H1 (cell line): ENCODE measurements around the gene SEMA3E. TPM values are rescaled to one million over a fixed set of nuclear protein-coding genes. Genes with fewer than 3 reads are reported as not detected.

Experiments
- CTCF ChIA-PET: fragments of 300-600 bp; sonication (Branson Sonifier 250); formaldehyde crosslinking; loops from one replicate; lab custom pipeline; 2021; ENCODE audit not compliant: partially characterized antibody; lab: Charles Lee
- POLR2A ChIA-PET: fragments of 300-600 bp; sonication (Branson Sonifier 250); formaldehyde crosslinking; loops from one replicate; lab custom pipeline; 2021; ENCODE audit warnings: inconsistent platforms; ENCODE audit not compliant: partially characterized antibody; lab: Charles Lee
- DNase-seq, 2 experiments: peaks; one replicate each; pipeline versions ENCODE4 v3.0.0 to v3.0.0-alpha.2; 2010 to 2022; ENCODE audit warnings: low spot score in 2 of 2, low read depth in 1 of 2, mixed read lengths in 1 of 2
- FAIRE-seq: peaks from 2 replicates; lab custom pipeline; 2011; peaks lifted over from hg19 to GRCh38; lab: Jason Lieb, UNC
- H2AFZ ChIP-seq: 2 replicates; pipeline ENCODE4 v1.8.1; 2012; ENCODE audit warnings: low read length, inconsistent platforms
- H2AK5ac ChIP-seq: 2 replicates; pipeline ENCODE4 v1.6.1; 2013; ENCODE audit warnings: low read depth, low read length
- H2BK120ac ChIP-seq: replicated peaks from 2 replicates; pipeline ENCODE3; 2013; ENCODE audit warnings: low read depth, low read length, inconsistent platforms
- H2BK12ac ChIP-seq: 2 replicates; pipeline ENCODE4 v1.6.1; 2013; ENCODE audit warnings: low read depth, low read length
- H2BK15ac ChIP-seq: 2 replicates; pipeline ENCODE4 v1.6.1; 2013; ENCODE audit warnings: low read length
- H2BK20ac ChIP-seq: 2 replicates; pipeline ENCODE4 v1.6.1; 2013; ENCODE audit warnings: low read length
- H2BK5ac ChIP-seq: 2 replicates; pipeline ENCODE4 v1.6.1; 2013; ENCODE audit warnings: low read depth, low read length
- H3K14ac ChIP-seq: 2 replicates; pipeline ENCODE4 v1.6.1; 2013; ENCODE audit warnings: inconsistent platforms; ENCODE audit not compliant: insufficient read length
- H3K18ac ChIP-seq: 2 replicates; pipeline ENCODE4 v1.6.1; 2013; ENCODE audit warnings: low read length; ENCODE audit errors: extremely low read depth
- H3K23ac ChIP-seq: 2 replicates; pipeline ENCODE4 v1.6.1; 2013; ENCODE audit warnings: inconsistent platforms; ENCODE audit not compliant: insufficient read length
- H3K23me2 ChIP-seq: 2 replicates; pipeline ENCODE4 v1.6.1; 2013; ENCODE audit warnings: low read depth, low read length
- H3K27ac ChIP-seq: 2 replicates; pipeline ENCODE4 v1.6.1; 2011; ENCODE audit warnings: low read depth, low read length, inconsistent platforms
- H3K27me3 ChIP-seq, 4 experiments: replicated peaks in 1 of 4; 1 replicate in 1 of 4; 2 replicates in 3 of 4; pipeline versions ENCODE4 v1.6.1 to v1.8.1; 2011 to 2013; ENCODE audit warnings: low read length in 3 of 4, mild to moderate bottlenecking in 3 of 4, inconsistent platforms in 2 of 4, mixed read lengths in 2 of 4, moderate library complexity in 1 of 4; ENCODE audit not compliant: control insufficient read depth in 3 of 4, insufficient read depth in 3 of 4; ENCODE audit errors: extremely low read depth in 1 of 4
- H3K36me3 ChIP-seq, 4 experiments: 2 replicates each; pipeline versions ENCODE4 v1.6.1 to v1.8.1; 2011 to 2013; ENCODE audit warnings: mild to moderate bottlenecking in 4 of 4, low read length in 3 of 4, moderate library complexity in 2 of 4, control low read depth in 1 of 4, inconsistent platforms in 1 of 4; ENCODE audit not compliant: insufficient read depth in 4 of 4, control insufficient read depth in 2 of 4
- H3K4ac ChIP-seq: replicated peaks from 2 replicates; pipeline ENCODE3; 2013; ENCODE audit warnings: low read length, low read depth, mixed read lengths, inconsistent platforms; ENCODE audit not compliant: insufficient read length
- H3K4me1 ChIP-seq, 4 experiments: replicated peaks in 1 of 4; 1 replicate in 1 of 4; 2 replicates in 3 of 4; pipeline versions ENCODE4 v1.6.1 to v1.8.1; 2011 to 2013; ENCODE audit warnings: low read length in 3 of 4, inconsistent platforms in 2 of 4, mixed read lengths in 1 of 4; ENCODE audit not compliant: insufficient read depth in 4 of 4, control insufficient read depth in 3 of 4
- H3K4me2 ChIP-seq, 2 experiments: 2 replicates each; pipeline versions ENCODE4 v1.6.1 to v1.8.1; 2011 to 2013; ENCODE audit warnings: low read depth in 2 of 2, low read length in 2 of 2, control low read depth in 1 of 2, inconsistent platforms in 1 of 2, mild to moderate bottlenecking in 1 of 2; ENCODE audit not compliant: insufficient read depth in 1 of 2
- H3K4me3 ChIP-seq, 4 experiments: fragments of 200-600, 300-600 bp in 1 of 4; sonication (generic), shearing (Covaris generic), sonication (Bioruptor Twin) in 1 of 4; 2 replicates each; pipeline versions ENCODE4 v1.5.1 to v1.8.1; 2011 to 2016; ENCODE audit warnings: low read length in 4 of 4, low read depth in 3 of 4, control low read depth in 2 of 4, inconsistent platforms in 2 of 4, mild to moderate bottlenecking in 2 of 4, mixed read lengths in 1 of 4, moderate library complexity in 1 of 4; ENCODE audit not compliant: insufficient read depth in 2 of 4; ENCODE audit errors: extremely low read depth in 1 of 4
- H3K56ac ChIP-seq: replicated peaks from 2 replicates; pipeline ENCODE3; 2013; ENCODE audit warnings: low read depth, mild to moderate bottlenecking, mixed read lengths, low read length, inconsistent platforms; ENCODE audit not compliant: insufficient read length
- H3K79me1 ChIP-seq: 2 replicates; pipeline ENCODE4 v1.6.1; 2013; ENCODE audit warnings: low read depth, low read length, control low read depth
- H3K79me2 ChIP-seq, 2 experiments: 2 replicates each; pipeline versions ENCODE4 v1.6.1 to v1.8.1; 2012 to 2013; ENCODE audit warnings: low read length in 2 of 2, mild to moderate bottlenecking in 2 of 2, inconsistent platforms in 1 of 2; ENCODE audit not compliant: insufficient read depth in 2 of 2, control insufficient read depth in 1 of 2
- H3K9ac ChIP-seq, 4 experiments: replicated peaks in 1 of 4; 1 replicate in 1 of 4; 2 replicates in 3 of 4; pipeline versions ENCODE4 v1.6.1 to v1.8.1; 2011 to 2013; ENCODE audit warnings: low read depth in 3 of 4, low read length in 3 of 4, control low read depth in 2 of 4, mild to moderate bottlenecking in 2 of 4, moderate library complexity in 2 of 4, inconsistent platforms in 1 of 4; ENCODE audit errors: extremely low read depth in 1 of 4
- H3K9me3 ChIP-seq, 2 experiments: 2 replicates each; pipeline versions ENCODE4 v1.6.1 to v1.8.1; 2012 to 2013; ENCODE audit warnings: mild to moderate bottlenecking in 2 of 2, moderate library complexity in 2 of 2, control low read depth in 1 of 2, inconsistent platforms in 1 of 2, low read depth in 1 of 2, low read length in 1 of 2, mixed read lengths in 1 of 2; ENCODE audit not compliant: insufficient read depth in 2 of 2
- H4K20me1 ChIP-seq, 2 experiments: replicated peaks in 1 of 2; 2 replicates each; pipeline versions ENCODE3 to v1.8.1; 2011 to 2013; ENCODE audit warnings: inconsistent platforms in 2 of 2, low read length in 2 of 2, mild to moderate bottlenecking in 1 of 2; ENCODE audit not compliant: insufficient read depth in 2 of 2, control insufficient read depth in 1 of 2
- H4K5ac ChIP-seq: 2 replicates; pipeline ENCODE4 v1.6.1; 2013; ENCODE audit warnings: low read length, low read depth, mixed read lengths, inconsistent platforms; ENCODE audit not compliant: insufficient read length
- H4K8ac ChIP-seq: 2 replicates; pipeline ENCODE4 v1.8.0; 2013; ENCODE audit warnings: mild to moderate bottlenecking, moderate library complexity, low read length, inconsistent platforms; ENCODE audit not compliant: insufficient read depth; ENCODE audit errors: extremely low read depth
- H4K91ac ChIP-seq: replicated peaks from 2 replicates; pipeline ENCODE3; 2013; ENCODE audit warnings: low read length, mixed read lengths, inconsistent platforms; ENCODE audit not compliant: insufficient read length
- WGBS, 2 experiments: shearing (Covaris generic) in 1 of 2; methylation state at CpG; one replicate each; pipeline versions ENCODE4 v1.1.6 to v1.1.7; 2013 to 2015; ENCODE audit warnings: low lambda C conversion rate in 2 of 2, mixed read lengths in 2 of 2, inconsistent platforms in 1 of 2, low coverage in 1 of 2, missing lambda C conversion rate in 1 of 2; ENCODE audit not compliant: insufficient replicate concordance in 2 of 2, insufficient coverage in 1 of 2, insufficient read length in 1 of 2; ENCODE audit errors: extremely low coverage in 1 of 2, missing lambda C conversion rate in 1 of 2; 5-methylcytosine and 5-hydroxymethylcytosine counted together
- polyA plus RNA-seq, 7 experiments: library from polyadenylated mRNA; depleted of rRNA in 3 of 7; stranded (reverse) in 5 of 7; unstranded in 2 of 7; fragments of >200 nt in 5 of 7; fragments of 200-250 nt in 2 of 7; gene quantifications; 1 replicate in 5 of 7; 2 replicates in 1 of 7; 4 replicates in 1 of 7; pipeline versions ENCODE4 v1.2.1 to v1.2.3, GENCODE V29; 2011 to 2013; ENCODE audit warnings: missing spikeins in 2 of 7, mixed read lengths in 2 of 7
- total RNA-seq: library from RNA; stranded (reverse); fragmentation: NEBNext Ultra II Directional; extraction: Animal tissue kit (Norgen Biotek cat#: 25700); gene quantifications from 2 replicates; pipeline ENCODE4 v1.2.1, GENCODE V29; 2021

SEMA3E gene
- total and polyA plus RNA-seq, 2 of the 8 experiments (the other 6 are each of a cell fraction or from before 2014, with no cell fraction given): 0.93 to 0.94 TPM

- CTCF ChIA-PET: interaction anchor here (0.7 to 1.4 kb wide), 3 partner anchors 14 to 64 kb away, joined by 3 read pairs; no protein-coding TSS in a partner anchor
- Histone ChIP-seq H4K91ac (no peak overlapping the region), H2BK15ac (no peak overlapping the region), H4K8ac (no peak overlapping the region), H3K36me3 (no peaks in the 10 kb centered on the region), H3K4me3 (no peak overlapping the region), H2BK12ac (0 out of 2 replicates have a peak overlapping the region, but pooled peaks have one; percentile 18), H3K4ac (no peak overlapping the region), H4K20me1 (no peaks in the 10 kb centered on the region), H3K23ac (no peak overlapping the region), H2BK5ac (no peak overlapping the region), H3K79me2 (no peaks in the 10 kb centered on the region), H3K27ac (no peak overlapping the region), H3K79me1 (no peaks in the 10 kb centered on the region), H3K23me2 (peaks cover 2% of the 10 kb centered on the region; the same call in 1 of the 2 replicates), H3K18ac (no peak overlapping the region), H2AFZ (no peak overlapping the region), H3K27me3 (peaks cover 12 to 32% (median 21%) of the 10 kb centered on the region in 4 experiments; a peak in 6 of 7 replicates), H3K56ac (no peak overlapping the region), H3K14ac (no peak overlapping the region), H2AK5ac (peak overlapping the region; percentile 70; the same call in 1 of the 2 replicates), H3K4me1 (peaks cover 0 to 33% (median 13%) of the 10 kb centered on the region in 4 experiments; a peak in 6 of 7 replicates), H3K4me2 (peak overlapping the region in 1 of 2 experiments; percentile 44; a peak in 2 of 4 replicates), H2BK120ac (no peak overlapping the region), H3K9ac (no peak overlapping the region), H2BK20ac (no peak overlapping the region; the same call in 1 of the 2 replicates), H3K9me3 (no peaks in the 10 kb centered on the region), H4K5ac (no peak overlapping the region)
- DNase-seq (no peak), FAIRE-seq (no peak)
- 68% methylated on average over 2 of the region's 2 CpGs; no CpG with 5 or more reads in 1 of the 2 experiments for WGBS, 2 experiments
- POLR2A ChIA-PET: interaction anchor here (0.9 to 2.2 kb wide), 3 partner anchors 11 to 224 kb away, joined by 3 to 6 read pairs (median 4); no protein-coding TSS in a partner anchor
Measured at GRCh38 chr7:83696101-83696500, 47.2 kb upstream of the SEMA3E start.
